K562 (cell line): ENCODE data around the gene SLC15A1. TPM values are rescaled to one million over a fixed set of nuclear protein-coding genes. Genes with fewer than 3 reads are reported as not detected.

Experiments
- ATAC-seq: fragments of 200-7000 bp; cut with Tn5 transposase; 3 replicates; pipeline ENCODE4 v1.9.1; 2020; ENCODE audit warnings: moderate library complexity
- BruUV-seq: library from RNA; stranded (reverse); fragments of 400-500 nt; replicated peaks from 2 replicates; lab custom pipeline; 2021; lab: Mats Ljungman, UMichigan
- CTCF ChIA-PET: fragments of 300-600 bp; formaldehyde crosslinking; extraction: SDS; loops from one replicate; lab custom pipeline; 2021; ENCODE audit warnings: low intra/inter-chr PET ratio; lab: Yijun Ruan, JAX
- POLR2A ChIA-PET: fragments of 300-600, 350-650 bp; sonication (Branson Sonifier 250); formaldehyde crosslinking; extraction: SDS; loops from one replicate; lab custom pipeline; 2021; ENCODE audit warnings: antibody characterized with exemption, inconsistent platforms; lab: Yijun Ruan, JAX
- DNase-seq, 4 experiments: peaks; one replicate each; pipeline versions ENCODE4 v3.0.0 to v3.0.0-alpha.2; 2011 to 2018; ENCODE audit warnings: low spot score in 3 of 4, mixed read lengths in 3 of 4; ENCODE audit errors: extremely low read depth in 1 of 4
- FAIRE-seq: peaks from 2 replicates; lab custom pipeline; 2011; peaks lifted over from hg19 to GRCh38; lab: Jason Lieb, UNC
- H2AFZ ChIP-seq: 2 replicates; pipeline ENCODE4 v1.6.0; 2011; ENCODE audit warnings: low read depth, low read length, control low read depth, inconsistent platforms
- H3K27ac ChIP-seq: fragments of 200-600 bp; 3 replicates; pipeline ENCODE4 v1.8.0; 2011; ENCODE audit warnings: low read depth, mild to moderate bottlenecking, control low read depth, inconsistent platforms, low read length, moderate library complexity, mixed read lengths; ENCODE audit errors: extremely low read depth
- H3K27me3 ChIP-seq, 2 experiments: fragments of 300-600 bp in 1 of 2; 2 replicates in 1 of 2; 3 replicates in 1 of 2; pipeline versions ENCODE4 v1.6.0 to v1.8.0; 2011; ENCODE audit warnings: inconsistent platforms in 2 of 2, low read length in 2 of 2, mild to moderate bottlenecking in 1 of 2, mixed read lengths in 1 of 2, moderate library complexity in 1 of 2; ENCODE audit not compliant: control insufficient read depth in 2 of 2, insufficient read depth in 2 of 2
- H3K36me3 ChIP-seq: fragments of 300-600 bp; 3 replicates; pipeline ENCODE4 v1.8.0; 2011; ENCODE audit warnings: mild to moderate bottlenecking, low read length, inconsistent platforms; ENCODE audit not compliant: control insufficient read depth, insufficient read depth
- H3K4me1 ChIP-seq, 2 experiments: fragments of 200-600 bp in 1 of 2; replicated peaks in 1 of 2; 2 replicates in 1 of 2; 3 replicates in 1 of 2; pipeline versions ENCODE4 v1.5.1 to v1.8.0; 2011; ENCODE audit warnings: inconsistent platforms in 2 of 2, low read length in 2 of 2, mild to moderate bottlenecking in 1 of 2, mixed read lengths in 1 of 2, moderate library complexity in 1 of 2; ENCODE audit not compliant: control insufficient read depth in 2 of 2, insufficient read depth in 2 of 2
- H3K4me2 ChIP-seq: 2 replicates; pipeline ENCODE4 v1.6.1; 2011; ENCODE audit warnings: low read length, control low read depth, inconsistent platforms, mixed read lengths; ENCODE audit not compliant: insufficient read depth
- H3K4me3 ChIP-seq: fragments of 200-600 bp; sonication (generic), shearing (Covaris generic); 2 replicates; pipeline ENCODE4 v1.5.1; 2016; ENCODE audit warnings: control low read depth, inconsistent platforms
- H3K79me2 ChIP-seq: fragments of 200-600 bp; 3 replicates; pipeline ENCODE4 v1.8.0; 2011; ENCODE audit warnings: low read length, inconsistent platforms; ENCODE audit not compliant: control insufficient read depth, insufficient read depth
- H3K9ac ChIP-seq, 2 experiments: 2 replicates each; pipeline versions ENCODE4 v1.6.0 to v1.6.1; 2011; ENCODE audit warnings: low read depth in 2 of 2, low read length in 2 of 2, control low read depth in 1 of 2, inconsistent platforms in 1 of 2, mild to moderate bottlenecking in 1 of 2, mixed read lengths in 1 of 2; ENCODE audit not compliant: insufficient read depth in 1 of 2
- H3K9me1 ChIP-seq: one replicate; pipeline ENCODE4 v1.6.0; 2011; ENCODE audit warnings: inconsistent platforms, mild to moderate bottlenecking, low read length, moderate library complexity; ENCODE audit not compliant: control insufficient read depth, insufficient read depth
- H3K9me3 ChIP-seq: replicated peaks from 2 replicates; pipeline ENCODE4 v1.5.1; 2011; ENCODE audit warnings: low read depth, low read length, inconsistent platforms; ENCODE audit not compliant: control insufficient read depth, insufficient read depth
- H4K20me1 ChIP-seq: replicated peaks from 2 replicates; pipeline ENCODE4 v1.6.1; 2011; ENCODE audit warnings: low read length, inconsistent platforms, mixed read lengths; ENCODE audit not compliant: control insufficient read depth, insufficient read depth
- MYC ChIP-seq, 2 experiments: fragments of 250-450 bp in 1 of 2; sonication (Bioruptor Pico) in 1 of 2; IDR thresholded peaks; 2 replicates each; pipeline versions ENCODE4 v1.5.1 to v1.6.1; 2012 to 2021; ENCODE audit warnings: low read depth in 2 of 2, borderline replicate concordance in 1 of 2, improper control_type of control experiment in 1 of 2, low read length in 1 of 2, mild to moderate bottlenecking in 1 of 2, moderate library complexity in 1 of 2
- SREBF2 ChIP-seq: sonication (generic); formaldehyde crosslinking; IDR thresholded peaks from 2 replicates; pipeline ENCODE4 v1.4.0; 2020; ENCODE audit warnings: mild to moderate bottlenecking, missing genetic modification reagents
- ZNF507 ChIP-seq: conservative IDR thresholded peaks from 2 replicates; pipeline ENCODE4 v1.6.1; 2017; ENCODE audit warnings: missing genetic modification characterization, missing compliant biosample characterization
- WGBS: fragments of 100-300 bp; shearing (Covaris generic); methylation state at CpG from one replicate; pipeline ENCODE4 v1.1.6; 2016; ENCODE audit warnings: low coverage, mixed read lengths; ENCODE audit not compliant: insufficient coverage; ENCODE audit errors: missing lambda C conversion rate; 5-methylcytosine and 5-hydroxymethylcytosine counted together
- in situ Hi-C: fragments of 300-500 bp; cut with MboI; formaldehyde crosslinking; loops from 4 replicates; pipeline ENCODE4 v1.15.0; 2018; ENCODE audit warnings: inconsistent platforms, mixed read lengths
- intact Hi-C: fragments of 100-400 bp; cut with micrococcal nuclease; formaldehyde crosslinking; loops from 2 replicates; pipeline ENCODE4 v1.14.2; 2022
- polyA plus RNA-seq, 8 experiments: library from polyadenylated mRNA; depleted of rRNA in 4 of 8; stranded (reverse) in 5 of 8; unstranded in 3 of 8; fragments of >200 nt; fragmentation: Nextera tagmentation in 2 of 8; fragmentation: Illumina TruSeq in 1 of 8; extraction: Ambion mirVana in 2 of 8; extraction: Trizol in 1 of 8; gene quantifications; 2 replicates each; pipeline versions ENCODE4 v1.2.1 to v1.2.3, GENCODE V29; 2011 to 2014; ENCODE audit warnings: inconsistent platforms in 1 of 8, missing spikeins in 1 of 8
- total RNA-seq, 7 experiments: library from RNA; depleted of rRNA in 6 of 7; stranded (reverse); fragments of >200 nt in 6 of 7; fragmentation: Illumina TruSeq in 2 of 7; extraction: Trizol in 2 of 7; gene quantifications; 2 replicates each; pipeline versions ENCODE4 v1.2.1 to v1.2.3, GENCODE V29; 2011 to 2021; ENCODE audit warnings: low replicate concordance in 1 of 7
- TF ChIP-seq, protein P1 (sequence below): fragments of 450-650 bp; IDR thresholded peaks from 2 replicates; pipeline ENCODE4 v1.6.1; 2016; ENCODE audit warnings: mild to moderate bottlenecking

Gene SLC15A1
- total and polyA plus RNA-seq, 9 of the 15 experiments (the other 6 are each of a cell fraction or from before 2014, with no cell fraction given), result not detected

DNA sequence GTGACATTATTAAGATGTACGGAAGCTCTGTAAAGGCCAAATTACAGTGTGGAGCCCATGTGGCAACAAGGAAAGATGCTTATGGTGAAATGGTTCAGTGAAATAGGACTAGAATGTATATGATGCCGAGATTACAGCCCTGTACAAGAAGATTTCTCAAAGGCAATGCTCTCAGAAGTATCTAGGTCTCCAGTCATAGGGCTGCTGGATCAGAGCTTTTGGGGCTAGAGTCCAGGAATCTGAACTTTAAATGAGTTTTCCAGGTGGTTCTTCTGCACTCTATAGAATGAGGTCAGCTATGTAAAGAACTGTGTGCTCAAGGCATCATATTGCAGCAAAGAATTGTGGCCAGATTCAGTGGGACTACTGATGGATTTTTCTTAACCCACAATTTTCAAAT lies 100.2 kb downstream of the SLC15A1 start:
- H3K36me3 ChIP-seq, result no peaks in the 10 kb centered on the region
- H3K9me1 ChIP-seq, result no peaks in the 10 kb centered on the region
- in situ Hi-C loops (no loop called here), intact Hi-C loops (no loop called here)
- H3K4me1 ChIP-seq, result no peaks in the 10 kb centered on the region
- TF ChIP-seq MYC (IDR thresholded peaks at IDR 0.05; ENCODE audit: low read depth, low read length) (no peak), MYC (CRISPR knock-in tag; IDR thresholded peaks at IDR 0.05; ENCODE audit: borderline replicate concordance, low read depth) (no peak), SREBF2 (no peak), ZNF507 (tag) (no peak)
- TF ChIP-seq, protein P1, sequence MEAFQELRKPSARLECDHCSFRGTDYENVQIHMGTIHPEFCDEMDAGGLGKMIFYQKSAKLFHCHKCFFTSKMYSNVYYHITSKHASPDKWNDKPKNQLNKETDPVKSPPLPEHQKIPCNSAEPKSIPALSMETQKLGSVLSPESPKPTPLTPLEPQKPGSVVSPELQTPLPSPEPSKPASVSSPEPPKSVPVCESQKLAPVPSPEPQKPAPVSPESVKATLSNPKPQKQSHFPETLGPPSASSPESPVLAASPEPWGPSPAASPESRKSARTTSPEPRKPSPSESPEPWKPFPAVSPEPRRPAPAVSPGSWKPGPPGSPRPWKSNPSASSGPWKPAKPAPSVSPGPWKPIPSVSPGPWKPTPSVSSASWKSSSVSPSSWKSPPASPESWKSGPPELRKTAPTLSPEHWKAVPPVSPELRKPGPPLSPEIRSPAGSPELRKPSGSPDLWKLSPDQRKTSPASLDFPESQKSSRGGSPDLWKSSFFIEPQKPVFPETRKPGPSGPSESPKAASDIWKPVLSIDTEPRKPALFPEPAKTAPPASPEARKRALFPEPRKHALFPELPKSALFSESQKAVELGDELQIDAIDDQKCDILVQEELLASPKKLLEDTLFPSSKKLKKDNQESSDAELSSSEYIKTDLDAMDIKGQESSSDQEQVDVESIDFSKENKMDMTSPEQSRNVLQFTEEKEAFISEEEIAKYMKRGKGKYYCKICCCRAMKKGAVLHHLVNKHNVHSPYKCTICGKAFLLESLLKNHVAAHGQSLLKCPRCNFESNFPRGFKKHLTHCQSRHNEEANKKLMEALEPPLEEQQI, result no peak
- no peak overlapping the region for H3K27ac ChIP-seq
- no peaks in the 10 kb centered on the region for H3K9me3 ChIP-seq
- BruUV-seq, result no TSS peak
- no peak overlapping the region for H3K4me3 ChIP-seq
- H3K27me3 ChIP-seq, result peaks cover 11 to 45% of the 10 kb centered on the region in 2 experiments; a peak in 4 of 5 replicates
- H3K79me2 ChIP-seq, result no peaks in the 10 kb centered on the region
- DNase-seq, result no peak
- CTCF ChIA-PET, result interaction anchor here (1.5 kb wide), 1 partner anchor 207 kb away, joined by 4 read pairs; no protein-coding TSS in a partner anchor
- 0% methylated on average over 2 of the region's 2 CpGs for WGBS
- H2AFZ ChIP-seq, result no peak overlapping the region
- no peak for ATAC-seq
- no peak overlapping the region for H3K4me2 ChIP-seq
- no peak overlapping the region for H3K9ac ChIP-seq
- H4K20me1 ChIP-seq, result no peaks in the 10 kb centered on the region; the same call in 1 of the 2 replicates
- no peak for FAIRE-seq
- POLR2A ChIA-PET, result no interaction called here
